ENCODE measurements around the gene SELPLG. TPM values are rescaled to one million over a fixed set of nuclear protein-coding genes. Genes with fewer than 3 reads are reported as not detected.

SELPLG gene
- total RNA-seq, 1 donor from 2014 or later: not detected

- TF ChIP-seq EZH2phosphoT487 (IDR thresholded peaks at IDR 0.05): no peak
- no peak for TF ChIP-seq CTCF (IDR thresholded peaks at IDR 0.05)
- no peak for TF ChIP-seq EZH2 (IDR thresholded peaks at IDR 0.05)
- no peak overlapping the region for H3K4me2 ChIP-seq
- H3K4me1 Mint-ChIP-seq: peaks cover 36% of the 10 kb centered on the region
Observed at GRCh38 chr12:108644811-108645120, 11.1 kb upstream of the SELPLG start.

GRCh38 chr12:108643941-108644810, 10.5 kb upstream of the SELPLG start:
- H3K27ac ChIP-seq: no peak overlapping the region
- H3K27me3 ChIP-seq: no peaks in the 10 kb centered on the region
- peaks cover 36% of the 10 kb centered on the region for H3K4me1 Mint-ChIP-seq
- H4K20me1 ChIP-seq (ENCODE audit: low read depth): no peaks in the 10 kb centered on the region
- H3K79me2 ChIP-seq (ENCODE audit: low read depth): no peaks in the 10 kb centered on the region
- peaks cover 5% of the 10 kb centered on the region for H3K27me3 Mint-ChIP-seq (ENCODE audit: insufficient read depth, low read depth)
- DNase-seq (ENCODE audit: low spot score): no peak
- no peaks in the 10 kb centered on the region for H3K9me3 Mint-ChIP-seq
- no peak overlapping the region for H3K4me3 ChIP-seq
- no peaks in the 10 kb centered on the region for H3K36me3 ChIP-seq
- no peak overlapping the region for H3K9ac ChIP-seq
- H3F3A ChIP-seq (ENCODE audit: low read depth): peaks cover 13% of the 10 kb centered on the region
- H3K4me1 ChIP-seq: peaks cover 10% of the 10 kb centered on the region
- H2AFZ ChIP-seq (replicated peaks): no peak overlapping the region
- H3K36me3 Mint-ChIP-seq: peaks cover 42% of the 10 kb centered on the region
- TF ChIP-seq CTCF (IDR thresholded peaks at IDR 0.05): no peak
- no peak for TF ChIP-seq EZH2 (IDR thresholded peaks at IDR 0.05)
- no peak for TF ChIP-seq EZH2phosphoT487 (IDR thresholded peaks at IDR 0.05)
- H3K27ac Mint-ChIP-seq: peak overlapping the region; percentile 26
- H3K4me3 Mint-ChIP-seq: no peak overlapping the region
- no peak overlapping the region for H3K4me2 ChIP-seq
- no peaks in the 10 kb centered on the region for H3K9me3 ChIP-seq (ENCODE audit: low read depth)

More at GRCh38 chr12:108644811-108645120, 11.1 kb upstream of the SELPLG start:
- Histone ChIP-seq H2AFZ (replicated peaks) (no peak overlapping the region), H3K4me1 (peaks cover 4% of the 10 kb centered on the region), H3K4me3 (no peak overlapping the region), H3K27ac (no peak overlapping the region), H3K27me3 (no peaks in the 10 kb centered on the region), H4K20me1 (ENCODE audit: low read depth) (no peaks in the 10 kb centered on the region), H3K36me3 (no peaks in the 10 kb centered on the region), H3K79me2 (ENCODE audit: low read depth) (no peaks in the 10 kb centered on the region), H3K9ac (no peak overlapping the region), H3F3A (ENCODE audit: low read depth) (peaks cover 7% of the 10 kb centered on the region), H3K9me3 (ENCODE audit: low read depth) (no peaks in the 10 kb centered on the region)
- no peak overlapping the region for H3K4me3 Mint-ChIP-seq
- no peak for DNase-seq (ENCODE audit: low spot score)
- H3K9me3 Mint-ChIP-seq: no peaks in the 10 kb centered on the region
- H3K27ac Mint-ChIP-seq: no peak overlapping the region
- peaks cover 48% of the 10 kb centered on the region for H3K36me3 Mint-ChIP-seq
- H3K27me3 Mint-ChIP-seq (ENCODE audit: insufficient read depth, low read depth): peaks cover 2% of the 10 kb centered on the region

- Histone ChIP-seq H3F3A (ENCODE audit: low read depth) (peaks cover 20% of the 10 kb centered on the region), H3K4me1 (peaks cover 21% of the 10 kb centered on the region), H3K4me2 (no peak overlapping the region), H3K27me3 (no peaks in the 10 kb centered on the region), H2AFZ (replicated peaks) (no peak overlapping the region), H4K20me1 (ENCODE audit: low read depth) (no peaks in the 10 kb centered on the region), H3K9ac (no peak overlapping the region), H3K27ac (no peak overlapping the region), H3K4me3 (no peak overlapping the region), H3K79me2 (ENCODE audit: low read depth) (no peaks in the 10 kb centered on the region), H3K36me3 (no peaks in the 10 kb centered on the region), H3K9me3 (ENCODE audit: low read depth) (no peaks in the 10 kb centered on the region)
- no peak for TF ChIP-seq EZH2 (IDR thresholded peaks at IDR 0.05)
- TF ChIP-seq CTCF (IDR thresholded peaks at IDR 0.05): no peak
- TF ChIP-seq EZH2phosphoT487 (IDR thresholded peaks at IDR 0.05): no peak
- Mint-ChIP-seq H3K36me3 (peaks cover 31% of the 10 kb centered on the region), H3K4me3 (no peak overlapping the region), H3K9me3 (no peaks in the 10 kb centered on the region), H3K27me3 (ENCODE audit: insufficient read depth, low read depth) (peaks cover 5% of the 10 kb centered on the region), H3K4me1 (peaks cover 47% of the 10 kb centered on the region), H3K27ac (no peak overlapping the region)
- no peak for DNase-seq (ENCODE audit: low spot score)
Observed at GRCh38 chr12:108642899-108643654, 9.4 kb upstream of the SELPLG start.

All from neural progenitor cell (in vitro differentiated cells).